ENCODE results near the gene SLC22A1.
"Not testable (repeated sequence)": the region's sequence is repeated elsewhere in the genome, so short reads cannot be mapped to it uniquely, and the experiment has no call there.

The SLC22A1 gene

DNA sequence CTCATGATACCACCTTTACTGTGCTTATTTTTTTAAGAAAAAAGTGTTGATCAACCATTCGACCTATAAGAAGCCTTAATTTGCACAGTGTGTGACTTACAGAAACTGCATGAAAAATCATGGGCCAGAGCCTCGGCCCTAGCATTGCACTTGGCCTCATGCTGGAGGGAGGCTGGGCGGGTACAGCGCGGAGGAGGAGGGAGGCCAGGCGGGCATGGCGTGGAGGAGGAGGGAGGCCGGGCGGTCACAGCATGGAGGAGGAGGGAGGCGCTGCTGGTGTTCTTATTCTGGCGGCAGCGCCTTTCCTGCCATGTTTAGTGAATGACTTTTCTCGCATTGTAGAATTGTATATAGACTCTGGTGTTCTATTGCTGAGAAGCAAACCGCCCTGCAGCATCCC lies 15.6 kb upstream of the SLC22A1 start:
- Histone ChIP-seq H3K27me3 (ENCODE audit: control insufficient read depth in 1 of 2, insufficient read depth in 2 of 2, low read length in 2 of 2) (no peaks in the 10 kb centered on the region), H3K4me1 (ENCODE audit: control insufficient read depth in 1 of 2, insufficient read depth in 2 of 2, low read length in 2 of 2) (no peaks in the 10 kb centered on the region), H3K27ac (ENCODE audit: low read depth, low read length) (no peak overlapping the region), H3K9me3 (ENCODE audit: control insufficient read depth in 1 of 2, low read length in 2 of 2) (no peaks in the 10 kb centered on the region), H3K36me3 (ENCODE audit: control insufficient read depth in 1 of 2, insufficient read depth in 2 of 2, low read length in 2 of 2) (peaks cover 20 to 58% of the 10 kb centered on the region in 2 donors), H3K4me3 (ENCODE audit: low read depth in 1 of 2, low read length in 2 of 2) (no peak overlapping the region), H3K9ac (ENCODE audit: low read depth in 1 of 2, low read length in 2 of 2) (no peak overlapping the region)

GRCh38 chr6:160106701-160107100 lies 14.9 kb upstream of the SLC22A1 start:
- no peaks in the 10 kb centered on the region for H3K9me3 ChIP-seq (ENCODE audit: control insufficient read depth in 1 of 2, low read length in 2 of 2)
- peaks cover 14 to 51% of the 10 kb centered on the region in 2 donors for H3K36me3 ChIP-seq (ENCODE audit: control insufficient read depth in 1 of 2, insufficient read depth in 2 of 2, low read length in 2 of 2)
- H3K27me3 ChIP-seq (ENCODE audit: control insufficient read depth in 1 of 2, insufficient read depth in 2 of 2, low read length in 2 of 2): no peaks in the 10 kb centered on the region
- no peak overlapping the region for H3K9ac ChIP-seq (ENCODE audit: low read depth in 1 of 2, low read length in 2 of 2)
- H3K4me1 ChIP-seq (ENCODE audit: control insufficient read depth in 1 of 2, insufficient read depth in 2 of 2, low read length in 2 of 2): no peaks in the 10 kb centered on the region
- H3K4me3 ChIP-seq (ENCODE audit: low read depth in 1 of 2, low read length in 2 of 2): no peak overlapping the region
- H3K27ac ChIP-seq (ENCODE audit: low read depth, low read length): no peak overlapping the region

GRCh38 chr6:160108077-160108476 lies 13.5 kb upstream of the SLC22A1 start:
- H3K27ac ChIP-seq (ENCODE audit: low read depth, low read length): no peak overlapping the region
- H3K4me1 ChIP-seq (ENCODE audit: control insufficient read depth in 1 of 2, insufficient read depth in 2 of 2, low read length in 2 of 2): no peaks in the 10 kb centered on the region
- H3K36me3 ChIP-seq (ENCODE audit: control insufficient read depth in 1 of 2, insufficient read depth in 2 of 2, low read length in 2 of 2): peaks cover 9 to 39% of the 10 kb centered on the region in 2 donors
- no peak overlapping the region for H3K4me3 ChIP-seq (ENCODE audit: low read depth in 1 of 2, low read length in 2 of 2)
- H3K9me3 ChIP-seq (ENCODE audit: control insufficient read depth in 1 of 2, low read length in 2 of 2): no peaks in the 10 kb centered on the region
- H3K9ac ChIP-seq (ENCODE audit: low read depth in 1 of 2, low read length in 2 of 2): no peak overlapping the region
- H3K27me3 ChIP-seq (ENCODE audit: control insufficient read depth in 1 of 2, insufficient read depth in 2 of 2, low read length in 2 of 2): no peaks in the 10 kb centered on the region

- H3K4me3 ChIP-seq (ENCODE audit: low read depth in 1 of 2, low read length in 2 of 2): no peak overlapping the region
- no peak overlapping the region for H3K9ac ChIP-seq (ENCODE audit: low read depth in 1 of 2, low read length in 2 of 2)
- no peak overlapping the region for H3K27ac ChIP-seq (ENCODE audit: low read depth, low read length)
- no peaks in the 10 kb centered on the region for H3K9me3 ChIP-seq (ENCODE audit: control insufficient read depth in 1 of 2, low read length in 2 of 2)
- H3K36me3 ChIP-seq (ENCODE audit: control insufficient read depth in 1 of 2, insufficient read depth in 2 of 2, low read length in 2 of 2): peaks cover 0 to 18% of the 10 kb centered on the region in 2 donors
- H3K27me3 ChIP-seq (ENCODE audit: control insufficient read depth in 1 of 2, insufficient read depth in 2 of 2, low read length in 2 of 2): no peaks in the 10 kb centered on the region
- no peaks in the 10 kb centered on the region for H3K4me1 ChIP-seq (ENCODE audit: control insufficient read depth in 1 of 2, insufficient read depth in 2 of 2, low read length in 2 of 2)
Observed at GRCh38 chr6:160110586-160111123, 11.0 kb upstream of the SLC22A1 start.

DNA sequence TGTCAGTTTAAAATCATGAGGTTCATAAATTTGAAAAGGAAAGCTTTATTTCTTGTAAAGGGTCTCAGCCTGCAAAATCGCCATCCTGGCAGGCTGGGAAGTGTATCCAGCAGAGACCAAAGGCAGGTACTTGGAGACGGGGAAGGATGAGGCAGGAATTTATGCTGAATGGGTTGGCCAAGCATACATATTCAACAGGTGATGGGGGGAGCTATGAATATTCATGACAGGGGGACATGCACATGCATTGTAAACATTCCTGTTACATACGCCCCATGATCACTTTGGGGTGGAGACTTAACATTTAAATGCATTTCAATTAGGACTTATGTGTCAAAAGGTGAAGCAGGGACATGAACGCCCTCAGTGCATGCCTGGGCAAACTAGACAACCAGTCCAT lies 9.8 kb upstream of the SLC22A1 start:
- Histone ChIP-seq H3K9me3 (ENCODE audit: control insufficient read depth in 1 of 2, low read length in 2 of 2) (no peaks in the 10 kb centered on the region), H3K36me3 (ENCODE audit: control insufficient read depth in 1 of 2, insufficient read depth in 2 of 2, low read length in 2 of 2) (peaks cover 0 to 9% of the 10 kb centered on the region in 2 donors), H3K4me3 (ENCODE audit: low read depth in 1 of 2, low read length in 2 of 2) (no peak overlapping the region), H3K27ac (ENCODE audit: low read depth, low read length) (no peak overlapping the region), H3K9ac (ENCODE audit: low read depth in 1 of 2, low read length in 2 of 2) (no peak overlapping the region), H3K4me1 (ENCODE audit: control insufficient read depth in 1 of 2, insufficient read depth in 2 of 2, low read length in 2 of 2) (no peaks in the 10 kb centered on the region), H3K27me3 (ENCODE audit: control insufficient read depth in 1 of 2, insufficient read depth in 2 of 2, low read length in 2 of 2) (no peaks in the 10 kb centered on the region)

DNA sequence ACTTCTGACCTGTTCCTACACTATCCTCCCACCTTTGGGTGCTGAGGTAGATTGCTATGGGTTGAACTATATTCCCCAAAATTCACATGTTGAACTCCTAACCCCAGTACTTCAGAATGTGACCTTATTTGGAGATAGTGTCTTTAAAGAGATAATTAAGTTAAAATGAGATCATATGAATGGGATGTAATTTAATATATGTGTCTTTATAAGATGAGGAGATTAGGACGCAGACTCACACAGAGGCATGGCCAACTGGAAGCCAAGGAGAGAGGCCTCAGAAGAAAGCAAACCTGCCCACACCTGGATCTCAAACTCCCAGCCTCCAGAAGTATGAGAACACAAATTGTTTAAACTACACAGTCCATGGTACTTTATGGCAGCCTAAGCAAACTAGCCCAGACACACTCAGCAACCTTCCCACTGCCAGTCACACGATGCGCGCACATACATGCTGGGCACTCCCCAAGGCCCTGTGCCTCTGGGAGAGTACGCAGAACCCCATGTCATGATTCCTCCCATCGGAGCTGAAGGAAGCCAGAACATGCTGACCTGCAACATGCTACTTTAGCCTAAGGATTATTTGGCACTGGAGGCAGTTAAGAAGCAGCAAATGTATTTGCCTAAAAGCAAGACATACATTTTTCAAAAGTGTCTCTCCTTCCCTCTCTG lies 8.9 kb upstream of the SLC22A1 start:
- H3K4me1 ChIP-seq (ENCODE audit: control insufficient read depth in 1 of 2, insufficient read depth in 2 of 2, low read length in 2 of 2): no peaks in the 10 kb centered on the region
- H3K27me3 ChIP-seq (ENCODE audit: control insufficient read depth in 1 of 2, insufficient read depth in 2 of 2, low read length in 2 of 2): no peaks in the 10 kb centered on the region
- H3K4me3 ChIP-seq (ENCODE audit: low read depth in 1 of 2, low read length in 2 of 2): no peak overlapping the region
- H3K36me3 ChIP-seq (ENCODE audit: control insufficient read depth in 1 of 2, insufficient read depth in 2 of 2, low read length in 2 of 2): peaks cover 0 to 9% of the 10 kb centered on the region in 2 donors
- H3K9me3 ChIP-seq (ENCODE audit: control insufficient read depth in 1 of 2, low read length in 2 of 2): peaks cover 0 to 6% of the 10 kb centered on the region in 2 donors
- no peak overlapping the region for H3K27ac ChIP-seq (ENCODE audit: low read depth, low read length)
- H3K9ac ChIP-seq (ENCODE audit: low read depth in 1 of 2, low read length in 2 of 2): no peak overlapping the region

DNA sequence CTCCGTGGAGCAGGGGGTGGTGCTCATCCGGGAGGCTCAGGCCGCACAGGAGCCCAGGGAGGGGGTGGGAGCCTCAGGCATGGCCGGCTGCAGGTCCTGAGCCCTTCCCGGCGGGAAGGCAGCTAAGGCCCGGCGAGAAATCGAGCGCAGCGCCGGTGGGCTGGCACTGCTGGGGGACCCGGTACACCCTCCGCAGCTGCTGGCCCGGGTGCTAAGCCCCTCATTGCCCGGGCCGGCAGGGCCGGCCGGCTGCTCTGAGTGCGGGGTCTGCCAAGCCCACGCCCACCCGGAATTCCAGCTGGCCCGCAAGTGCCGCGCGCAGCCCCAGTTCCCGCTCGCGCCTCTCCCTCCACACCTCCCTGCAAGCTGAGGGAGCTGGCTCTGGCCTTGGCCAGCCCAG lies 7.1 kb upstream of the SLC22A1 start:
- not testable (repeated sequence) for H3K36me3 ChIP-seq (ENCODE audit: control insufficient read depth in 1 of 2, insufficient read depth in 2 of 2, low read length in 2 of 2)

GRCh38 chr6:160115421-160115820 lies 6.2 kb upstream of the SLC22A1 start:
- no peak overlapping the region for H3K27ac ChIP-seq (ENCODE audit: low read depth, low read length)
- no peak overlapping the region for H3K4me3 ChIP-seq (ENCODE audit: low read depth in 1 of 2, low read length in 2 of 2)
- H3K27me3 ChIP-seq (ENCODE audit: control insufficient read depth in 1 of 2, insufficient read depth in 2 of 2, low read length in 2 of 2): no peaks in the 10 kb centered on the region
- H3K36me3 ChIP-seq (ENCODE audit: control insufficient read depth in 1 of 2, insufficient read depth in 2 of 2, low read length in 2 of 2): peaks cover 0 to 8% of the 10 kb centered on the region in 2 donors
- H3K4me1 ChIP-seq (ENCODE audit: control insufficient read depth in 1 of 2, insufficient read depth in 2 of 2, low read length in 2 of 2): peaks cover 0 to 3% of the 10 kb centered on the region in 2 donors
- H3K9ac ChIP-seq (ENCODE audit: low read depth in 1 of 2, low read length in 2 of 2): no peak overlapping the region
- H3K9me3 ChIP-seq (ENCODE audit: control insufficient read depth in 1 of 2, low read length in 2 of 2): peaks cover 3 to 12% of the 10 kb centered on the region in 2 donors

More for the DNA sequence above, 7.1 kb upstream of the SLC22A1 start:
- H3K4me1 ChIP-seq (ENCODE audit: control insufficient read depth in 1 of 2, insufficient read depth in 2 of 2, low read length in 2 of 2); H3K4me3 ChIP-seq (ENCODE audit: low read depth in 1 of 2, low read length in 2 of 2); H3K27me3 ChIP-seq (ENCODE audit: control insufficient read depth in 1 of 2, insufficient read depth in 2 of 2, low read length in 2 of 2); H3K9ac ChIP-seq (ENCODE audit: low read depth in 1 of 2, low read length in 2 of 2); H3K27ac ChIP-seq (ENCODE audit: low read depth, low read length): not testable (repeated sequence)
- H3K9me3 ChIP-seq (ENCODE audit: control insufficient read depth in 1 of 2, low read length in 2 of 2): peaks cover 3 to 12% of the 10 kb centered on the region in 2 donors

- H3K4me1 ChIP-seq (ENCODE audit: control insufficient read depth in 1 of 2, insufficient read depth in 2 of 2, low read length in 2 of 2): peaks cover 0 to 3% of the 10 kb centered on the region in 2 donors
- H3K27me3 ChIP-seq (ENCODE audit: control insufficient read depth in 1 of 2, insufficient read depth in 2 of 2, low read length in 2 of 2): no peaks in the 10 kb centered on the region
- peaks cover 3 to 12% of the 10 kb centered on the region in 2 donors for H3K9me3 ChIP-seq (ENCODE audit: control insufficient read depth in 1 of 2, low read length in 2 of 2)
- no peak overlapping the region for H3K4me3 ChIP-seq (ENCODE audit: low read depth in 1 of 2, low read length in 2 of 2)
- peaks cover 0 to 8% of the 10 kb centered on the region in 2 donors for H3K36me3 ChIP-seq (ENCODE audit: control insufficient read depth in 1 of 2, insufficient read depth in 2 of 2, low read length in 2 of 2)
- H3K27ac ChIP-seq (ENCODE audit: low read depth, low read length): no peak overlapping the region
- no peak overlapping the region for H3K9ac ChIP-seq (ENCODE audit: low read depth in 1 of 2, low read length in 2 of 2)
Observed at GRCh38 chr6:160116411-160116810, 5.2 kb upstream of the SLC22A1 start.

GRCh38 chr6:160117137-160117536 lies 4.5 kb upstream of the SLC22A1 start:
- H3K27me3 ChIP-seq (ENCODE audit: control insufficient read depth in 1 of 2, insufficient read depth in 2 of 2, low read length in 2 of 2): no peaks in the 10 kb centered on the region

More at GRCh38 chr6:160117137-160117536, 4.5 kb upstream of the SLC22A1 start:
- Histone ChIP-seq H3K27ac (ENCODE audit: low read depth, low read length) (no peak overlapping the region), H3K9me3 (ENCODE audit: control insufficient read depth in 1 of 2, low read length in 2 of 2) (peaks cover 3 to 12% of the 10 kb centered on the region in 2 donors), H3K9ac (ENCODE audit: low read depth in 1 of 2, low read length in 2 of 2) (no peak overlapping the region), H3K36me3 (ENCODE audit: control insufficient read depth in 1 of 2, insufficient read depth in 2 of 2, low read length in 2 of 2) (peaks cover 0 to 8% of the 10 kb centered on the region in 2 donors), H3K4me1 (ENCODE audit: control insufficient read depth in 1 of 2, insufficient read depth in 2 of 2, low read length in 2 of 2) (peaks cover 0 to 3% of the 10 kb centered on the region in 2 donors), H3K4me3 (ENCODE audit: low read depth in 1 of 2, low read length in 2 of 2) (no peak overlapping the region)

All from duodenal mucosa (tissue), 2 donors.